Natural killer cell (primary cell): Measurements from ENCODE around the gene DHRS3. TPM values are rescaled to one million over a fixed set of nuclear protein-coding genes. Genes with fewer than 3 reads are reported as not detected.
A peak's percentile ranks its signal among the peaks of the same experiment; 100 is the strongest.

ENCODE experiments used
- ATAC-seq, 3 donors: fragments of 150-1000 bp in 2 of 3; fragments of 200-7000 bp in 1 of 3; cut with Tn5 transposase; 1 replicate in 1 of 3; 2 replicates in 2 of 3; pipeline ENCODE4 v1.10.0; 2021; ENCODE audit warnings: mild to moderate bottlenecking in 2 of 3, moderate library complexity in 2 of 3
- DNase-seq, 2 donors: peaks; one replicate each; pipeline versions ENCODE4 v3.0.0 to v3.0.0-alpha.2; 2013 to 2021; ENCODE audit warnings: mixed read lengths in 1 of 2
- H3K27ac ChIP-seq: one replicate; pipeline ENCODE4 v1.5.1; 2013; ENCODE audit warnings: mild to moderate bottlenecking, low read length
- H3K27me3 ChIP-seq: one replicate; pipeline ENCODE4 v1.6.1; 2013; ENCODE audit warnings: low read length; ENCODE audit not compliant: control insufficient read depth, insufficient read depth
- H3K36me3 ChIP-seq: one replicate; pipeline ENCODE4 v1.6.1; 2013; ENCODE audit warnings: low read length; ENCODE audit not compliant: control insufficient read depth, insufficient read depth
- H3K4me1 ChIP-seq: one replicate; pipeline ENCODE4 v1.6.1; 2013; ENCODE audit warnings: low read length; ENCODE audit not compliant: control insufficient read depth, insufficient read depth
- H3K4me3 ChIP-seq: one replicate; pipeline ENCODE4 v1.5.1; 2013; ENCODE audit warnings: low read length
- H3K9me3 ChIP-seq: one replicate; pipeline ENCODE4 v1.6.1; 2013; ENCODE audit warnings: low read length; ENCODE audit not compliant: control insufficient read depth, insufficient read depth
- H3K27ac Mint-ChIP-seq, 2 donors: one replicate each; pipeline ENCODE4 v1.8.0; 2022; ENCODE audit warnings: mild to moderate bottlenecking in 2 of 2, mixed read lengths in 2 of 2, moderate library complexity in 1 of 2
- H3K27me3 Mint-ChIP-seq, 2 donors: one replicate each; pipeline ENCODE4 v1.8.0; 2022; ENCODE audit warnings: low read depth in 2 of 2, mixed read lengths in 2 of 2
- H3K36me3 Mint-ChIP-seq: one replicate; pipeline ENCODE4 v1.8.0; 2022; ENCODE audit warnings: mixed read lengths
- H3K4me1 Mint-ChIP-seq, 2 donors: one replicate each; pipeline ENCODE4 v1.8.0; 2022; ENCODE audit warnings: mixed read lengths in 2 of 2
- H3K4me3 Mint-ChIP-seq: one replicate; pipeline ENCODE4 v1.8.0; 2022; ENCODE audit warnings: mild to moderate bottlenecking, moderate library complexity, mixed read lengths
- H3K9me3 Mint-ChIP-seq, 2 donors: one replicate each; pipeline ENCODE4 v1.8.0; 2022; ENCODE audit warnings: mixed read lengths in 2 of 2
- WGBS: methylation state at CpG from one replicate; pipeline ENCODE4 v1.1.7; 2013; ENCODE audit warnings: missing lambda C conversion rate; ENCODE audit not compliant: insufficient coverage; 5-methylcytosine and 5-hydroxymethylcytosine counted together
- intact Hi-C: fragments of 100-400 bp; cut with micrococcal nuclease; formaldehyde crosslinking; loops from one replicate; pipeline ENCODE4 v1.14.2; 2022
- total RNA-seq, 4 donors: library from RNA; stranded (reverse); fragments of 120-200 nt in 1 of 4; gene quantifications; one replicate each; pipeline versions ENCODE4 v1.2.3 to v1.2.4, GENCODE V29; 2013 to 2022
- TF ChIP-seq, protein P1 (sequence below): fragments of 200-600 bp; IDR thresholded peaks from one replicate; pipeline ENCODE4 v1.8.0; 2022; ENCODE audit warnings: antibody characterized with exemption

Gene DHRS3
- total RNA-seq, 3 donors from 2014 or later (not counting 1 experiment from before 2014, with no cell fraction given) = 106 to 175 (median 153) TPM

DNA sequence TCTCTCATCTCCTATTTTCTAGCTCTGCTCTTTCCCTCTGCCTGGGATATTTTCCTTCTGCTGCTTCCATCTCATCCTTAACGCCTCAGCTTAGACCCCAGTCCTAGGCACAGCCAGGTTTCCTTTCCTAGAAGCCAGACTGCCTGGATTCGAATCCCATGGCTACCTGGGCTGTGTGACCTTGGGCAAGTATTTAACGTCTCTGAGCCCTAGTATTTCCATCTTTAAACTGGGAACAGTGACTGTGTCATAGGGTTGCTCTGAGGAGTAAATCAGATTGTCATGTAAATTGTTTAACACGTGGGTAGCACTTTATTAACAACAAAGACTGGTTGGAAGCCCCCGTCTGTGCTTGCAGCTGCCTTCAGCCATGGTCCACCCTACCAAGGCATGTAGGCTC, 18.4 kb downstream of the DHRS3 start:
- no peak overlapping the region for H3K4me3 ChIP-seq
- peak overlapping the region; percentile 40 for H3K4me3 Mint-ChIP-seq
- no peaks in the 10 kb centered on the region for H3K27me3 Mint-ChIP-seq
- no peaks in the 10 kb centered on the region for H3K9me3 ChIP-seq
- no peaks in the 10 kb centered on the region for H3K27me3 ChIP-seq
- intact Hi-C loops = loop anchor here (5.0 kb wide), 1 partner anchor 127 kb away; no protein-coding TSS in a partner anchor
- ATAC-seq = no peak
- WGBS = 72% methylated on average over 5 of the region's 5 CpGs
- H3K36me3 Mint-ChIP-seq = no peaks in the 10 kb centered on the region
- TF ChIP-seq, protein P1, sequence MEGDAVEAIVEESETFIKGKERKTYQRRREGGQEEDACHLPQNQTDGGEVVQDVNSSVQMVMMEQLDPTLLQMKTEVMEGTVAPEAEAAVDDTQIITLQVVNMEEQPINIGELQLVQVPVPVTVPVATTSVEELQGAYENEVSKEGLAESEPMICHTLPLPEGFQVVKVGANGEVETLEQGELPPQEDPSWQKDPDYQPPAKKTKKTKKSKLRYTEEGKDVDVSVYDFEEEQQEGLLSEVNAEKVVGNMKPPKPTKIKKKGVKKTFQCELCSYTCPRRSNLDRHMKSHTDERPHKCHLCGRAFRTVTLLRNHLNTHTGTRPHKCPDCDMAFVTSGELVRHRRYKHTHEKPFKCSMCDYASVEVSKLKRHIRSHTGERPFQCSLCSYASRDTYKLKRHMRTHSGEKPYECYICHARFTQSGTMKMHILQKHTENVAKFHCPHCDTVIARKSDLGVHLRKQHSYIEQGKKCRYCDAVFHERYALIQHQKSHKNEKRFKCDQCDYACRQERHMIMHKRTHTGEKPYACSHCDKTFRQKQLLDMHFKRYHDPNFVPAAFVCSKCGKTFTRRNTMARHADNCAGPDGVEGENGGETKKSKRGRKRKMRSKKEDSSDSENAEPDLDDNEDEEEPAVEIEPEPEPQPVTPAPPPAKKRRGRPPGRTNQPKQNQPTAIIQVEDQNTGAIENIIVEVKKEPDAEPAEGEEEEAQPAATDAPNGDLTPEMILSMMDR = no peak
- peaks cover 74% of the 10 kb centered on the region for H3K4me1 ChIP-seq
- H3K36me3 ChIP-seq = peaks cover 3% of the 10 kb centered on the region
- no peak overlapping the region for H3K27ac ChIP-seq
- no peaks in the 10 kb centered on the region for H3K9me3 Mint-ChIP-seq
- no peak for DNase-seq
- peak overlapping the region; percentile 86 to 90 for H3K27ac Mint-ChIP-seq
- H3K4me1 Mint-ChIP-seq = peaks cover 67 to 79% of the 10 kb centered on the region in 2 donors

DNA sequence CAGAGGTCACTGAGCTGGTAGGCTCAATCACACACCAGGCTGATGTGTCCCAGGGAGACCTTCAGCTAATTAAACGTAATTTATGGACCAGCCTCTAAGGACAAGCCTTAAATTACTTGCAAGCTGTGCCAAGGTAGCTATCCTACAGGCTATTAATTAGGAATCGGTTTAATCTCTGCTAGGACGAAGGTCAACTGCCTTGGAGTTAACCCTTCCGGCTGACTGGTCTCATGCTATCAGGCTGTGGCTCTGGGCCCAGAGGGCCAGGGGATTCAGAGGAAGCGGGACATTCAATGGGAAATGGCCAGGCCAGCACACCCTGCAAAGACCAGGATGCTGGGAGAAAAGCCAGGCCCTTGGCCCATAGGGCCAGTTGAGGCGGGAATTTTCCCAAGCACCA, 19.0 kb downstream of the DHRS3 start:
- no peak for ATAC-seq
- TF ChIP-seq, protein P1 = no peak
- Histone ChIP-seq H3K27me3 (no peaks in the 10 kb centered on the region), H3K4me1 (peaks cover 73% of the 10 kb centered on the region), H3K9me3 (no peaks in the 10 kb centered on the region), H3K27ac (no peak overlapping the region), H3K36me3 (peaks cover 3% of the 10 kb centered on the region), H3K4me3 (no peak overlapping the region)
- no peak overlapping the region for H3K4me3 Mint-ChIP-seq
- intact Hi-C loops = no loop called here
- 94% methylated on average over 6 of the region's 6 CpGs for WGBS
- H3K9me3 Mint-ChIP-seq = no peaks in the 10 kb centered on the region
- DNase-seq = no peak
- no peaks in the 10 kb centered on the region for H3K27me3 Mint-ChIP-seq
- H3K27ac Mint-ChIP-seq = peak overlapping the region; percentile 86 to 90
- no peaks in the 10 kb centered on the region for H3K36me3 Mint-ChIP-seq
- peaks cover 67 to 79% of the 10 kb centered on the region in 2 donors for H3K4me1 Mint-ChIP-seq

DNA sequence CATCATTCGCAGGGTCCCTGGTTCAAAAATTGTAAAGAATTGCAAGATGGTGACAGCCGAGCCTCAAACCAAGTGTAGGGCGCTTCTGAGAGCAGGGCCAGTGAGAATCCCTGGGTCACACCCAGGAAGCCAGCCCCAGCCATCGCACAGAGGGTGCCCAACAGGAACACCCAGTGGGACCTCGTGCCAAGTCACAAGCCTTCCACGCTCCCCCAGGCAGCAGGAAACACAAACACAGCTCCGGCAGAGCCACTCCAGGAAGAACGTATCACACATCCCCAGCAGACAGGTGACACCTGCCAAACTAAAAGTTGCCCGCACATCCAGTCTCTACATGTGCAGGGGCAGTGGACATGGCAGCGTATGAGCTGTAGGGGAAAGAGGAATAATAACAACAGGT, 20.2 kb downstream of the DHRS3 start:
- peaks cover 67% of the 10 kb centered on the region for H3K4me1 ChIP-seq
- peak overlapping the region; percentile 86 to 90 for H3K27ac Mint-ChIP-seq
- no peak overlapping the region for H3K27ac ChIP-seq
- H3K4me1 Mint-ChIP-seq = peaks cover 67 to 79% of the 10 kb centered on the region in 2 donors
- 65% methylated on average over 10 of the region's 10 CpGs for WGBS
- intact Hi-C loops = no loop called here
- H3K9me3 Mint-ChIP-seq = no peaks in the 10 kb centered on the region
- H3K36me3 Mint-ChIP-seq = no peaks in the 10 kb centered on the region
- H3K4me3 Mint-ChIP-seq = peak overlapping the region; percentile 69
- no peaks in the 10 kb centered on the region for H3K27me3 Mint-ChIP-seq
- no peaks in the 10 kb centered on the region for H3K9me3 ChIP-seq
- no peak overlapping the region for H3K4me3 ChIP-seq
- DNase-seq (no peak), ATAC-seq (no peak)
- H3K27me3 ChIP-seq = no peaks in the 10 kb centered on the region
- TF ChIP-seq, protein P1 = no peak
- H3K36me3 ChIP-seq = no peaks in the 10 kb centered on the region
